ENCODE data around the gene DHRS7. TPM values are rescaled to one million over a fixed set of nuclear protein-coding genes. Genes with fewer than 3 reads are reported as not detected.

Gene DHRS7
- polyA plus RNA-seq, 2 donors = 33.3 to 37.5 TPM

DNA sequence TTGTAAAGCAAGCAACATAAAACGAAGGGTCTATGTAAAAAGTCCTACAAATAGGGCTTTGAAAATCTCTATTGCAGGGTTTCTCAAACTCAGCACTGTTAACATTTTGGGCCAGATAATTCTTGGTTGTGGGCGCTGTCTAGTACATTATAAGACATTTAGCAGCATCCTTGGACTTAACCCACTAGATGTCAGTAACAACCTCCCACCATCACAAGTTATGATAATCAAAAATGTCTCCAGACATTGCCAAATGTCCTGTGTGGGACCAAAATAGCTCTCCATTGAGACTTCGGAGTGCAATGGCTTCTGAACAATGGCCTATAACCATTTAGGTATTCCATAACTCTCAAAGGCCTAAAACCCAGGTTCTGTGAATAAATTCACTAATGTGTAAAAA, 22.9 kb upstream of the DHRS7 start:
- Histone ChIP-seq H3K4me3 (ENCODE audit: low read depth in 1 of 2, low read length in 2 of 2) (no peak overlapping the region), H3K27me3 (ENCODE audit: control insufficient read depth in 1 of 2, insufficient read depth in 2 of 2, low read length in 2 of 2) (no peaks in the 10 kb centered on the region), H3K27ac (ENCODE audit: low read depth in 2 of 2, low read length in 1 of 2) (no peak overlapping the region), H3K9me3 (ENCODE audit: control insufficient read depth in 2 of 2, insufficient read depth in 1 of 2, low read depth in 1 of 2, low read length in 1 of 2) (no peaks in the 10 kb centered on the region), H3K36me3 (ENCODE audit: control insufficient read depth in 2 of 2, insufficient read depth in 2 of 2, low read length in 1 of 2) (no peaks in the 10 kb centered on the region), H3K4me1 (ENCODE audit: control insufficient read depth in 2 of 2, insufficient read depth in 2 of 2, low read length in 1 of 2) (no peaks in the 10 kb centered on the region)
- WGBS, 2 donors = 63% methylated on average over 3 of the region's 3 CpGs

DNA sequence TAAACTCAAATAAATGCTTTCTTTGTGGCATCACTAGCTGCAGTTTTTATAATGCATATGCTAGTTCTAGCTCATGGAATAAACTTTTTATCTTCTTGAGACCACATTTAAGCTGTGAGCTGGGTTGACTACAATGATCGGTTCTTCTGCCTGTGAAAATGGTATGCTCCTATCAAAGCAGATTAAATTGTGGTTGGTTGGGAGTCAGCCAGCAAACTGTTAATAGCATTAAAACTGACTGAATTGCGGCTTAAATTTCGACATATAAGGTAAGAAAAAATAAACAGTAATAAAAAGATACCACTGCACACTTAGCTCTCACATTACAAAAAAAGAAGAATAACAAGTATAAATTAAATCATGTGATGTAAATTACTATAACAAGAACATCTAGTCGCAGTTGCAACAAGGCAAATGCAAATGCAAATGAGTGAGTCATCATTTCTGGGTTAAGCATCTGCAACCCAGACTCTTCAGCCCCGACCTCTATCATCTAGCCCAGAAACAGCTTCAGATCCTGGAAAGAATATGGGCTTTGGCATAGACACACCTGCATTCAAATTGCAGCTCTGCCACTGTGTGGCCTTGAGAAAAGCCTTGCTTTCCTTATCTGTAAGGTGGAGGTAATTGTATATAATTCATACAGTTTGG, 19.8 kb upstream of the DHRS7 start:
- Histone ChIP-seq H3K27me3 (ENCODE audit: control insufficient read depth in 1 of 2, insufficient read depth in 2 of 2, low read length in 2 of 2) (no peaks in the 10 kb centered on the region), H3K9me3 (ENCODE audit: control insufficient read depth in 2 of 2, insufficient read depth in 1 of 2, low read depth in 1 of 2, low read length in 1 of 2) (no peaks in the 10 kb centered on the region), H3K36me3 (ENCODE audit: control insufficient read depth in 2 of 2, insufficient read depth in 2 of 2, low read length in 1 of 2) (no peaks in the 10 kb centered on the region), H3K4me3 (ENCODE audit: low read depth in 1 of 2, low read length in 2 of 2) (no peak overlapping the region), H3K27ac (ENCODE audit: low read depth in 2 of 2, low read length in 1 of 2) (no peak overlapping the region), H3K4me1 (ENCODE audit: control insufficient read depth in 2 of 2, insufficient read depth in 2 of 2, low read length in 1 of 2) (no peaks in the 10 kb centered on the region)
- 57% methylated on average over 5 of the region's 5 CpGs for WGBS, 2 donors

DNA sequence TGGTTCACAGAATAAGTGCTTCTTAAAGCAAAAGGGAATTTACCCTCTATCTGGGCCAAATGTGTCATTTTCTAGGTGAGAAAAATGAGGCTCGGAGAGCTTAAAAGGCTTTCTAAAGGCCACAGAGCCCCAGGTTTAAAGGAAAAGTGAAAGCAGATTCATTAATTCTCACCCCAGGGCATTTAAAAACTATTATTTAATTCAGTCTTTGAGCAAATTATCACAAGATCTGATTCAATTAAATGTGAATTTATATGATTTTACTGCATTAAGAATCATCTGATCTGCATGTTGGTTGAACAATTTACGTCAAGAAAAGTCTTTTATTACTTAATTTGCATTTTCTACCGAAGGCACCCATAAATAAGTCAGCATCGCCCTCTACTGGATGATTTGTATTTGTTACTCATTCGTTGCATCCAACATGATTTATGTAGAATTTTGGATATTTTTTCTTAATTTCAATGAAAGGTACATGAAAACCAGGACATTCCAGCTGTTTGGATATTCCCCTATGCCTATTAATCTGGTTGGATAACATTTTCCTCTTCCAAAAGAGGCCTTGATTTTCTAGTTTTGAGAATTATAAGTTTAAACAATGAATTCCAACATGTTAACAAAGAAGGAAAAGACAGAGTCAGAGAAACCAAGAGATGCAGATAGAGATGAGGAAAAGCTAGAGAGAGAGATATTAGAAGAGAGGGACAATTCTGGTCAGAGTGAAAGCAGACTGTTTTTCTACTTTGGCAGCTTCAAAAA, 19.1 kb upstream of the DHRS7 start:
- 0 to 1% methylated on average over 5 of the region's 5 CpGs for WGBS, 2 donors
- H3K27ac ChIP-seq (ENCODE audit: low read depth in 2 of 2, low read length in 1 of 2) = no peak overlapping the region
- no peaks in the 10 kb centered on the region for H3K9me3 ChIP-seq (ENCODE audit: control insufficient read depth in 2 of 2, insufficient read depth in 1 of 2, low read depth in 1 of 2, low read length in 1 of 2)
- no peaks in the 10 kb centered on the region for H3K36me3 ChIP-seq (ENCODE audit: control insufficient read depth in 2 of 2, insufficient read depth in 2 of 2, low read length in 1 of 2)
- no peaks in the 10 kb centered on the region for H3K4me1 ChIP-seq (ENCODE audit: control insufficient read depth in 2 of 2, insufficient read depth in 2 of 2, low read length in 1 of 2)
- H3K4me3 ChIP-seq (ENCODE audit: low read depth in 1 of 2, low read length in 2 of 2) = peak overlapping the region in 1 of 2 donors; percentile 35
- no peaks in the 10 kb centered on the region for H3K27me3 ChIP-seq (ENCODE audit: control insufficient read depth in 1 of 2, insufficient read depth in 2 of 2, low read length in 2 of 2)

DNA sequence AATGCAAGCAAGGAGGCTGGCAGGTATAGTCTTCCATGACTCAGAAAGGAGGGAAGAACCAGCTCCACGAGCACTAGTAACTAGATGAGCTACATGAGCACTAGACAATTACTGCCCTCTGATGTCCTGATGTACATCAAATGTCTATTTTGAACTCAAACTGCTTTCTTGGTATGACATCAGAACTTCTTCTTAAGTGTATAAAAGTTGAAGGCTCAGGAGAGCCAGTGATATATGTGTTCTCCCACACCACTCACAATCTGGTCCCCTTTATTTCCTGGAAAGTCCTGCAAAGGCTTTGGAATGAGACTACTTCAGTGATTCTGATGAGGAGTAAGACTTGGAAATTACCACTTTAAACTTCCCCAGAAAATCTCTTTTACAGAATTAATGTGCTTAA, 18.5 kb upstream of the DHRS7 start:
- Histone ChIP-seq H3K27me3 (ENCODE audit: control insufficient read depth in 1 of 2, insufficient read depth in 2 of 2, low read length in 2 of 2) (no peaks in the 10 kb centered on the region), H3K27ac (ENCODE audit: low read depth in 2 of 2, low read length in 1 of 2) (no peak overlapping the region), H3K4me1 (ENCODE audit: control insufficient read depth in 2 of 2, insufficient read depth in 2 of 2, low read length in 1 of 2) (no peaks in the 10 kb centered on the region), H3K4me3 (ENCODE audit: low read depth in 1 of 2, low read length in 2 of 2) (peak overlapping the region in 1 of 2 donors; percentile 35), H3K36me3 (ENCODE audit: control insufficient read depth in 2 of 2, insufficient read depth in 2 of 2, low read length in 1 of 2) (no peaks in the 10 kb centered on the region), H3K9me3 (ENCODE audit: control insufficient read depth in 2 of 2, insufficient read depth in 1 of 2, low read depth in 1 of 2, low read length in 1 of 2) (no peaks in the 10 kb centered on the region)
- WGBS, 2 donors = 19 to 31% methylated on average over 1 of the region's 1 CpG

DNA sequence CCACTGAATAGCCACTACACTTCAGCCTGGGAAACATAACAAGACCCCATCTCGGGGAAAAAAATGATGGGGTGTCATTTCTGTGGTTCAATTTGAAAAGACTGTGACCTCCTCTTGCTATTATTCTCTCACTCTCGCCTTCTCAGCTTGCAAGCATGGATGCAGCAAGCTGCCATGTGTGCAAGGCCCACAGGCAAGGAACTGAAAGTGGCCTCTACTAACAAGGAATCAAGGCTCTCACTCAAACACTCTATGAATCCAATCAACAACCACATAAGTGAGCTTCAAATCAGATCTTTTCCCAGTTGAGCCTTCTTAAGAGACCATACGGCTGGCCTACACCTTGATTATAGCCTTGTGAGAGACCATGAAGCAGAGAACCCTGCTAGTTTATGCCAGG, 17.9 kb upstream of the DHRS7 start:
- H3K27me3 ChIP-seq (ENCODE audit: control insufficient read depth in 1 of 2, insufficient read depth in 2 of 2, low read length in 2 of 2) = no peaks in the 10 kb centered on the region
- no peak overlapping the region for H3K27ac ChIP-seq (ENCODE audit: low read depth in 2 of 2, low read length in 1 of 2)
- 92 to 97% methylated on average over 3 of the region's 3 CpGs for WGBS, 2 donors
- no peaks in the 10 kb centered on the region for H3K36me3 ChIP-seq (ENCODE audit: control insufficient read depth in 2 of 2, insufficient read depth in 2 of 2, low read length in 1 of 2)
- no peak overlapping the region for H3K4me3 ChIP-seq (ENCODE audit: low read depth in 1 of 2, low read length in 2 of 2)
- H3K4me1 ChIP-seq (ENCODE audit: control insufficient read depth in 2 of 2, insufficient read depth in 2 of 2, low read length in 1 of 2) = no peaks in the 10 kb centered on the region
- H3K9me3 ChIP-seq (ENCODE audit: control insufficient read depth in 2 of 2, insufficient read depth in 1 of 2, low read depth in 1 of 2, low read length in 1 of 2) = no peaks in the 10 kb centered on the region

DNA sequence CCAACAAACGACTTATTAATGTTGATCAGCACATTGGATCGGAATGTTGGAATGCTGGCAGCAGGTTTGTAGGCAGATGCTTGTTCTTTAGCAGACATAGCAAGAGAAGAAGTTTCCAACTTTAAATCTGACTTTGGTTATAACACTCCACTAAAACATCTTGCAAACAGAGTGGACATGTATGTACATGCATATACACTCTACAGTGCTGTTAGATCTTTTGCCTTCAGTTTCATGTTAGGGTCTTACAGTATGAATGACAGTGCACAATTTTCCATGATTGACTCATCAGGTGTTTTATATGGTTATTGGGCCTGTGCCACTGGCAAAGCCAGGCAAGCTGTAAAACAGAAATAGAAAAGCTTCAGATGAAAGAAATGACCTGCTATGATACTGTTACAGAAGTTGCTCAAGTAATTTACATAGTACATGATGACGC, 14.3 kb upstream of the DHRS7 start:
- Histone ChIP-seq H3K27me3 (ENCODE audit: control insufficient read depth in 1 of 2, insufficient read depth in 2 of 2, low read length in 2 of 2) (no peaks in the 10 kb centered on the region), H3K9me3 (ENCODE audit: control insufficient read depth in 2 of 2, insufficient read depth in 1 of 2, low read depth in 1 of 2, low read length in 1 of 2) (no peaks in the 10 kb centered on the region), H3K27ac (ENCODE audit: low read depth in 2 of 2, low read length in 1 of 2) (no peak overlapping the region), H3K4me3 (ENCODE audit: low read depth in 1 of 2, low read length in 2 of 2) (no peak overlapping the region), H3K36me3 (ENCODE audit: control insufficient read depth in 2 of 2, insufficient read depth in 2 of 2, low read length in 1 of 2) (no peaks in the 10 kb centered on the region), H3K4me1 (ENCODE audit: control insufficient read depth in 2 of 2, insufficient read depth in 2 of 2, low read length in 1 of 2) (peaks cover 0 to 2% of the 10 kb centered on the region in 2 donors)
- WGBS, 2 donors = 34 to 54% methylated on average over 3 of the region's 3 CpGs

DNA sequence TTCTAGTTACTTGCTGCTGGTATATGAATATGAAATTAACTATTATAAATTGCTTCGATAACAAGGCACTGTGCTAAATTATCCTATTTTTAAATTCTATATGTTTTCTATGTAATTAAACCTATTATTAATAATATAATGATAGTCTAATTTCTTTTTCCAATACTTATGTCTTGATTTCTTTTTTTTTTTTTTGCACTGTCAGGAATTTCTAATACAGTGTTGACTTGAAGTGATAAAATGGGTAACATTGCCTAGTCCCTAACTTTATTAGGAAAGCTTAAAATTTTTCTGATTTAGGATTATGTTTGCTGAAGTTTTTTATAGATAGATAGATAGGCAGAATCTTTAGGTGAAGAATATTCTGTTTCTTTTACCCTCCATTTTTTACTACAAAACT, 13.6 kb upstream of the DHRS7 start:
- Histone ChIP-seq H3K27ac (ENCODE audit: low read depth in 2 of 2, low read length in 1 of 2) (no peak overlapping the region), H3K36me3 (ENCODE audit: control insufficient read depth in 2 of 2, insufficient read depth in 2 of 2, low read length in 1 of 2) (no peaks in the 10 kb centered on the region), H3K4me1 (ENCODE audit: control insufficient read depth in 2 of 2, insufficient read depth in 2 of 2, low read length in 1 of 2) (peaks cover 0 to 2% of the 10 kb centered on the region in 2 donors), H3K4me3 (ENCODE audit: low read depth in 1 of 2, low read length in 2 of 2) (no peak overlapping the region), H3K27me3 (ENCODE audit: control insufficient read depth in 1 of 2, insufficient read depth in 2 of 2, low read length in 2 of 2) (no peaks in the 10 kb centered on the region), H3K9me3 (ENCODE audit: control insufficient read depth in 2 of 2, insufficient read depth in 1 of 2, low read depth in 1 of 2, low read length in 1 of 2) (no peaks in the 10 kb centered on the region)
- 97 to 98% methylated on average over 1 of the region's 1 CpG for whole genome bisulfite sequencing, 2 donors

DNA sequence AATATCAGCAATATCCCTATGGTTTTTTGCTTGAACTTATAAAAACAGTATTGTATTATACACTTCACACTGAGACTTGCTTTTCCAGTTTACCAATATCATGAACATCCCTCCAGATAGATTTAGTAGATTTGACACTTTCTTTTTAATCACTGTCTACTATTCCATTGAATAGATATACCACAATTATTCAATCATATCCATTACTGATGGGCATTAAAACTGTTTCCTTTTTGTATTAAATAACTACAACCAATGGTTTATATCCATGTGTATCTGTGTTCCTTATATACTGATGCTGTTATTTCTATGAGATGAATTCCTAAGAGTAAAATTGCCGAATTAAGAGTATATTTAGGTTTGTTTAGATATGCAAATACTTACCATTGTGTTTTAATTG, 13.0 kb upstream of the DHRS7 start:
- Histone ChIP-seq H3K4me1 (ENCODE audit: control insufficient read depth in 2 of 2, insufficient read depth in 2 of 2, low read length in 1 of 2) (peaks cover 0 to 2% of the 10 kb centered on the region in 2 donors), H3K9me3 (ENCODE audit: control insufficient read depth in 2 of 2, insufficient read depth in 1 of 2, low read depth in 1 of 2, low read length in 1 of 2) (no peaks in the 10 kb centered on the region), H3K27me3 (ENCODE audit: control insufficient read depth in 1 of 2, insufficient read depth in 2 of 2, low read length in 2 of 2) (no peaks in the 10 kb centered on the region), H3K4me3 (ENCODE audit: low read depth in 1 of 2, low read length in 2 of 2) (no peak overlapping the region), H3K27ac (ENCODE audit: low read depth in 2 of 2, low read length in 1 of 2) (no peak overlapping the region), H3K36me3 (ENCODE audit: control insufficient read depth in 2 of 2, insufficient read depth in 2 of 2, low read length in 1 of 2) (no peaks in the 10 kb centered on the region)
- 90 to 96% methylated on average over 1 of the region's 1 CpG for WGBS, 2 donors

DNA sequence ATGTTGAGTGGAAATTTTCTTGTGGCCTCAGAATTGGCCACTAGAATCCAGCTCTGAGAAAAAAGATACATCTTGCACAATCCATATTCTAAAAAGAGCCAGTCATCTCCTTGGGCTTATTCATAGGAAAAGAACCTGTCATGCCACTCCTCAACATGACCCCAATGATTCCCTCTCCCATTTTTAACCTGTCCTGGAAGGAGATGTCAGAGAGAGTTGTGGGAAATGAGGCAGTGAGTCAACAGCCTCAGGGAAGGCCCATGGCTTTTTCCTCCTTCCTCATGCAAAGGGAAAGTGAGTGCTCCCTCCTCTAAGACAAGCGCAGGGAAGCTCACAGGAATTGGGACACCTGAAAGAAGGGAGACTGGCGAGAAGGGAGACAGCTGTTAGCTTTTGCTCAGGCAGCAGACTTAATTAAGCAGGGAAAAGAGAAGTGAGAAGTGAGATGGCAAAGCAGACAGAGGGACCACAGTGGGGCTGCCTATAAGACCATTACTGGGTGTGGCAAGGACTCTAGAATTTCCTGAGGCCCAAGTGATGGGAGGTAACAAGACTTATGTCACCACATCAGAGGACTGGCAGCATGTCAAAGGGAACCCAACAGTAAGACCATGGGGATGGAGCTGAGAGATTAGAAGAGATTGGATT, 10.2 kb upstream of the DHRS7 start:
- Histone ChIP-seq H3K4me3 (ENCODE audit: low read depth in 1 of 2, low read length in 2 of 2) (no peak overlapping the region), H3K36me3 (ENCODE audit: control insufficient read depth in 2 of 2, insufficient read depth in 2 of 2, low read length in 1 of 2) (no peaks in the 10 kb centered on the region), H3K9me3 (ENCODE audit: control insufficient read depth in 2 of 2, insufficient read depth in 1 of 2, low read depth in 1 of 2, low read length in 1 of 2) (no peaks in the 10 kb centered on the region), H3K4me1 (ENCODE audit: control insufficient read depth in 2 of 2, insufficient read depth in 2 of 2, low read length in 1 of 2) (peaks cover 0 to 2% of the 10 kb centered on the region in 2 donors), H3K27me3 (ENCODE audit: control insufficient read depth in 1 of 2, insufficient read depth in 2 of 2, low read length in 2 of 2) (no peaks in the 10 kb centered on the region), H3K27ac (ENCODE audit: low read depth in 2 of 2, low read length in 1 of 2) (no peak overlapping the region)
- WGBS, 2 donors = 80 to 85% methylated on average over 2 of the region's 2 CpGs

Measured in esophagus (tissue), 2 donors.